HEK293T (cell line): ENCODE measurements around the gene SGSM2.

ENCODE experiments used
- BHLHE40 ChIP-seq: fragments of 450-650 bp; IDR thresholded peaks from 2 replicates; pipeline ENCODE4 v1.6.1; 2016; ENCODE audit warnings: mild to moderate bottlenecking, moderate library complexity, borderline replicate concordance
- FOXK2 ChIP-seq: fragments of 450-650 bp; IDR thresholded peaks from 2 replicates; pipeline ENCODE4 v1.6.1; 2016; ENCODE audit warnings: mild to moderate bottlenecking
- FOXM1 ChIP-seq: fragments of 450-650 bp; IDR thresholded peaks from 2 replicates; pipeline ENCODE4 v1.6.1; 2017; ENCODE audit warnings: mild to moderate bottlenecking, borderline replicate concordance

DNA sequence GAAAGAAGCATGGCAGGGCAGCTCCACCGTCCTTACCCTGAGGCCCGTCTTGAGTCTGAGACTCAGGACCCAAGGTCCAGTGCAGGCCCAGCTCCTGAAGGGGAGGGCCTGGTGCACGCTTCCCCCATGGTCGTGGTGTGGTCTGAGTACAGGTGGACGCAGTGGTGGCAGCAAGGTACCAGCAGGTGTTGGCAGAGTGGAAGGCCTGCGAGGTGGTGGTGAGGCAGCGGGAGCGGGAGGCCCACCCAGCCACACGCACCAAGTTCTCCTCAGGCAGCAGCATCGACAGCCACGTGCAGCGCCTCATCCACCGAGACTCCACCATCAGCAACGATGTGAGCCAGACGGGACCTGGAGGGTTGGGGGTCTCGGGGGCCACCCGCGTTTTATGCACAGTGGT lies 35.9 kb downstream of the SGSM2 start:
- TF ChIP-seq FOXM1 = no peak
- TF ChIP-seq FOXK2 = no peak
- no peak for TF ChIP-seq BHLHE40
